Measurements from ENCODE around the gene ZFPM1.

Gene ZFPM1

DNA sequence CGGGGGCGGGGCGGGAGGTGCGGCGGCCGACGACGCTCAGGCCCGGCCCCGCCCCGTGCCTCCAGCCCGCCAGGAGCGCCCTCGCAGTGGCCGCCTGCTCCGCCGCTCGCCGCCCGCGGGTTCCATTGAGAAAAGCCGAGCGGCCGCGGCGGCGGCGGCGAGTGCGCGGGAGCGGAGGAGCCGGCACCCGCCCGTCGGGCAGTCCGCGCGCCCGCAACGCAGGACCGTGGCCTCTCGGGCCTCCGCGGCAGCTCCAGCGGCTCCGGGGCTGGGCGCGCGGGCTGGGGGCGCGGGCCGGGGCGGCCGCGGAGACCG is at the start of gene ZFPM1:
ZFPM1 (plus strand) TSS at position 64 of the 315 bp plus-strand sequence. CDS start 359 bp downstream, outside the sequence.
- peaks cover 22% of the 10 kb centered on the region for H4K20me1 ChIP-seq (ENCODE audit: insufficient read depth, low read length)
- peak within 1 kb of the TSS; percentile 78 for H3K27ac ChIP-seq (ENCODE audit: low read length)
- H2AFZ ChIP-seq (ENCODE audit: low read depth, low read length) = peak within 1 kb of the TSS; percentile 82
- H3K4me3 ChIP-seq (ENCODE audit: low read length) = peak within 1 kb of the TSS; percentile 98
- peak within 1 kb of the TSS; percentile 88 for H3K9ac ChIP-seq (ENCODE audit: low read length)
- peak within 1 kb of the TSS; percentile 91 for H3K4me2 ChIP-seq (ENCODE audit: low read length)
- TF ChIP-seq CTCF (IDR thresholded peaks at IDR 0.05; ENCODE audit: low read depth, low read length) = no peak
- peaks cover 44% of the 10 kb centered on the region for H3K79me2 ChIP-seq (ENCODE audit: low read length)
- H3K27me3 ChIP-seq (ENCODE audit: low read depth, low read length) = peaks cover 4% of the 10 kb centered on the region; the same call in 1 of the 2 replicates
- no peaks in the 10 kb centered on the region for H3K36me3 ChIP-seq (replicated peaks; ENCODE audit: low read depth, low read length)
- peaks cover 40% of the 10 kb centered on the region for H3K4me1 ChIP-seq (ENCODE audit: low read length)
- H3K9me3 ChIP-seq (ENCODE audit: insufficient read depth, low read length) = no peaks in the 10 kb centered on the region

DNA sequence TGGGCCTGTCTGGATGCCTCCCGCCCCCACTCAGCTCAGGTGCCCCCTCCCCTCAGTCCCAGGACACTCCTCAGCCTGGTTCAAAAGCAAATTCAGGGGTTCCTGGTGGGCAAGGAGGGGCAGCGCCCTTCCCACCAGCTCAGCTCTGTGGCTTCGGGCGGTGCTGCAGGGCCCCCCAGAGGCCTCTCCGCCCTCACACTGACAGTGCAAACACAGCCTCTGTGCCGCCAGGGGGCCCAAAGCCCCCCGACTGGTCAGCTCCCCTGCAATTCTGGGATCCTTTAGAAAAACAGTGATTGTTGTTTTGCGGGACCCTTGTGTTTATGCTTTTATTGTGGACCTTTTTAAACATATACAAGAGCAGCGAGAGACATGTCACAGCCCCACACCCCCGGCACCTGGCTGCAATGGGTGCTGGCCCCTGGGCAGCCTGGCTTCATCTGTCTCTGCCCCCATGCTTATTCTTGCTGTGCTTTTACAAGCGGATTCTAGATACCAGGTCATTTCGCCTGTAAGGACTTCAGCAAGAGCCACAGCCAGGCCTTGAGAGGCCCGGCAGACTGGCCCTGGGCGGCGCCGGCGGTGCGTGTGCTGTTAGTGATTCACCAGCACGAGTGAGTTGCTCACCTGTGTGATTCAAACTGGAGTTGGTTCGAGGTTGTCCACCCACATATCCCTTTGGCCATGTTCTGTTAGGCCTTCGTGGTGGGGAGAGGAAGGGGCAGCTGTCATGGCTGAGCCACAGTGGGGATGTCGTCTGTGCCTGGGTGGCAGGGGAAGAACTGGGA is 49.1 kb upstream of the ZFPM1 start:
- TF ChIP-seq CTCF (IDR thresholded peaks at IDR 0.05; ENCODE audit: low read depth, low read length) (no peak; the same call in 1 of the 2 replicates), EZH2phosphoT487 (IDR thresholded peaks at IDR 0.05; ENCODE audit: low read depth) (no peak)
- H2AFZ ChIP-seq (ENCODE audit: low read depth, low read length) = no peak overlapping the region
- H3K27ac ChIP-seq (ENCODE audit: low read length) = no peak overlapping the region
- no peaks in the 10 kb centered on the region for H4K20me1 ChIP-seq (ENCODE audit: insufficient read depth, low read length)
- H3K36me3 ChIP-seq (replicated peaks; ENCODE audit: low read depth, low read length) = no peaks in the 10 kb centered on the region
- no peaks in the 10 kb centered on the region for H3K27me3 ChIP-seq (ENCODE audit: low read depth, low read length)
- H3K4me1 ChIP-seq (ENCODE audit: low read length) = no peaks in the 10 kb centered on the region
- H3K9ac ChIP-seq (ENCODE audit: low read length) = no peak overlapping the region
- H3K9me3 ChIP-seq (ENCODE audit: insufficient read depth, low read length) = no peaks in the 10 kb centered on the region
- no peak overlapping the region for H3K4me2 ChIP-seq (ENCODE audit: low read length)
- H3K4me3 ChIP-seq (ENCODE audit: low read length) = no peak overlapping the region
- H3K79me2 ChIP-seq (ENCODE audit: low read length) = no peaks in the 10 kb centered on the region

DNA sequence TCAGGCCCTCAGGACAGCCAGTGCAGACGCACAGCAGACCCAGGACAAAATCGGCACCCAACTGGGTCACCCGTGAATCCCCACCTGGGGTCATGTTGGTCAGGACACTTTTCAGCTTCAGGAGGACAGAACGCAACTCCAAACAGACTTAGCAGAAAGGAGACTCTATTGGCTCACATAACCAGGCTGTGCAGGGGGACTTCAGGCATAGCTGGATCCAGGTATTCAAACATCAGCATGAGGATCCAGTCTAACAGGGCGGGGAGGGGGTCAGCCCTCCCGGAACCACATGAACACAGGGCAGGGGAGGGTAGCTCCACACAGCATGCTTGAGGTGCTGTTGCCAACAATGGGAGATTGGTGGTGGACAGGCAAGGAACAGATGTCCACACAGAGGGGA is 48.3 kb upstream of the ZFPM1 start:
- no peak overlapping the region for H2AFZ ChIP-seq (ENCODE audit: low read depth, low read length)
- H3K9ac ChIP-seq (ENCODE audit: low read length) = no peak overlapping the region
- H3K27me3 ChIP-seq (ENCODE audit: low read depth, low read length) = no peaks in the 10 kb centered on the region
- no peaks in the 10 kb centered on the region for H3K79me2 ChIP-seq (ENCODE audit: low read length)
- no peaks in the 10 kb centered on the region for H4K20me1 ChIP-seq (ENCODE audit: insufficient read depth, low read length)
- no peak for TF ChIP-seq CTCF (IDR thresholded peaks at IDR 0.05; ENCODE audit: low read depth, low read length)
- no peak for TF ChIP-seq EZH2phosphoT487 (IDR thresholded peaks at IDR 0.05; ENCODE audit: low read depth)
- H3K9me3 ChIP-seq (ENCODE audit: insufficient read depth, low read length) = no peaks in the 10 kb centered on the region
- H3K4me3 ChIP-seq (ENCODE audit: low read length) = no peak overlapping the region
- H3K36me3 ChIP-seq (replicated peaks; ENCODE audit: low read depth, low read length) = no peaks in the 10 kb centered on the region
- no peak overlapping the region for H3K4me2 ChIP-seq (ENCODE audit: low read length)
- H3K4me1 ChIP-seq (ENCODE audit: low read length) = no peaks in the 10 kb centered on the region
- no peak overlapping the region for H3K27ac ChIP-seq (ENCODE audit: low read length)

DNA sequence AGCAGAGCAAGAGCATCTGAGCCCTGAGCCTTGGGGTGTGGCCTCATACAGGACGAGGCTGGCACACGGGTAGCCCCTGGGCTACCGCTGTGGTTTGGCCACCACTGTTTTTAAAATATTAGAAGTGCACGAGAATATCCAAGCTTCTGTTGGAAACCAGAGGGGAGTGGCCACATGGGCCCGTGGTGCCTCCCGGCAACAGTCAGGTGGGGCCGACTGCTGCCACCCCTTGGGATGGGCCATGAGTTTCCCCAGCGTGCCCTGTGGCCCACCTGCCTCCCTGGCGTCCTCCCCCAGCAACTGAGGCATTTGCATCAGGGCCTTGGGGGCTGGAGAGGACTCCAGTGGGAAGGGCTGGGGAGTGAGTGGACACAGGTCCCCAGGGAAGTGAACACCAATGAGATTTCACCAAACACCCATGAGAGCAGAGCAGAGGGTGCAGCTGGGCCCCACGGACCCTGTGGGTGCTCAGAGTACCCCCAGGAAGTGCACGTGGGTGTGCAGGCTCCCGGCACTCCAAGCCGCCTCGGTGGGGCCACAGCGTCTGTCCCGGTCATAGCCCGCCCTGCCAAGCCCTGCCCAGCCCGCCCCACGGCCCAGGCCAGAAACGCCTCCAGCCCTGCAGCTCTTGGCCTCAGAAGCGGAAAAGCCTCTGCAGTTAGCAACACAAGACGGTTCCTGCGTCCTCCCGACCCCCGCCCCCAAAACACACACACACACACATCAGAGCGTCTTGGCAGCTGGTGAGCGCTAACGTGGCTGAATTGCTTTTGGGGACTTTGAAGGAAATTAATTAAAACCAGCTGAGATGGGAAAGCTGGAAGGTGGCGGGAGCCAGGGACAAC is 47.6 kb upstream of the ZFPM1 start:
- H3K4me3 ChIP-seq (ENCODE audit: low read length) = no peak overlapping the region

More for the DNA sequence above, 47.6 kb upstream of the ZFPM1 start:
- no peaks in the 10 kb centered on the region for H3K4me1 ChIP-seq (ENCODE audit: low read length)
- no peaks in the 10 kb centered on the region for H3K27me3 ChIP-seq (ENCODE audit: low read depth, low read length)
- no peaks in the 10 kb centered on the region for H3K9me3 ChIP-seq (ENCODE audit: insufficient read depth, low read length)
- H3K36me3 ChIP-seq (replicated peaks; ENCODE audit: low read depth, low read length) = no peaks in the 10 kb centered on the region
- H4K20me1 ChIP-seq (ENCODE audit: insufficient read depth, low read length) = no peaks in the 10 kb centered on the region
- no peak overlapping the region for H2AFZ ChIP-seq (ENCODE audit: low read depth, low read length)
- TF ChIP-seq CTCF (IDR thresholded peaks at IDR 0.05; ENCODE audit: low read depth, low read length) (no peak), EZH2phosphoT487 (IDR thresholded peaks at IDR 0.05; ENCODE audit: low read depth) (no peak)
- H3K9ac ChIP-seq (ENCODE audit: low read length) = no peak overlapping the region
- no peak overlapping the region for H3K4me2 ChIP-seq (ENCODE audit: low read length)
- no peaks in the 10 kb centered on the region for H3K79me2 ChIP-seq (ENCODE audit: low read length)
- no peak overlapping the region for H3K27ac ChIP-seq (ENCODE audit: low read length)

Measured in OCI-LY3 (cell line).